WTC11 (cell line): ENCODE measurements around the gene NR3C2. TPM values are rescaled to one million over a fixed set of nuclear protein-coding genes. Genes with fewer than 3 reads are reported as not detected.
A peak's percentile ranks its signal among the peaks of the same experiment; 100 is the strongest.

Experiments
- ATAC-seq: fragments of 200-7000 bp; cut with Tn5 transposase; 2 replicates; pipeline ENCODE4 v1.10.0; 2021; ENCODE audit warnings: mild to moderate bottlenecking, moderate library complexity
- CTCF ChIA-PET: fragments of 300-600 bp; sonication (Branson Sonifier 250); formaldehyde crosslinking; loops from one replicate; lab custom pipeline; 2021; ENCODE audit warnings: antibody characterized with exemption; lab: Charles Lee
- POLR2A ChIA-PET: fragments of 350-600 bp; sonication (Branson Sonifier 250); formaldehyde crosslinking; loops from one replicate; lab custom pipeline; 2021; ENCODE audit warnings: antibody characterized with exemption; lab: Charles Lee
- DNase-seq: peaks from one replicate; pipeline ENCODE4 v3.0.0; 2021; ENCODE audit warnings: low spot score
- H3K27ac Mint-ChIP-seq: 2 replicates; pipeline ENCODE4 v1.8.0; 2021; ENCODE audit warnings: mixed read lengths
- H3K27me3 Mint-ChIP-seq: 2 replicates; pipeline ENCODE4 v1.8.0; 2021; ENCODE audit warnings: low read depth, mild to moderate bottlenecking, moderate library complexity, mixed read lengths
- H3K36me3 Mint-ChIP-seq: 2 replicates; pipeline ENCODE4 v1.8.0; 2021; ENCODE audit warnings: mixed read lengths
- H3K4me1 Mint-ChIP-seq: 2 replicates; pipeline ENCODE4 v1.8.0; 2022; ENCODE audit warnings: mixed read lengths
- H3K4me3 Mint-ChIP-seq: 2 replicates; pipeline ENCODE4 v1.8.0; 2021; ENCODE audit warnings: mild to moderate bottlenecking, moderate library complexity, mixed read lengths
- H3K9me3 Mint-ChIP-seq: 2 replicates; pipeline ENCODE4 v1.8.0; 2021; ENCODE audit warnings: mixed read lengths
- CBFB ChIP-seq: sonication (generic); formaldehyde crosslinking; IDR thresholded peaks from 2 replicates; pipeline ENCODE4 v1.8.1; 2022; ENCODE audit warnings: mild to moderate bottlenecking, low read depth, missing genetic modification reagents
- FOXJ3 ChIP-seq: sonication (generic); formaldehyde crosslinking; IDR thresholded peaks from 2 replicates; pipeline ENCODE4 v1.9.0; 2021; ENCODE audit warnings: missing genetic modification reagents, mild to moderate bottlenecking, borderline replicate concordance
- FOXK1 ChIP-seq: sonication (generic); formaldehyde crosslinking; IDR thresholded peaks from 2 replicates; pipeline ENCODE4 v1.8.0; 2022; ENCODE audit warnings: mild to moderate bottlenecking, moderate library complexity, missing genetic modification reagents
- HMGA2 ChIP-seq: fragments of 250-450 bp; sonication (Bioruptor Pico); IDR thresholded peaks from 2 replicates; pipeline ENCODE4 v1.4.0; 2021; ENCODE audit warnings: mild to moderate bottlenecking, moderate library complexity
- IRF2 ChIP-seq: sonication (generic); formaldehyde crosslinking; IDR thresholded peaks from 2 replicates; pipeline ENCODE4 v1.8.0; 2022; ENCODE audit warnings: low read depth, missing genetic modification reagents, borderline replicate concordance
- JAZF1 ChIP-seq: fragments of 250-450 bp; sonication (Bioruptor Pico); IDR thresholded peaks from 2 replicates; pipeline ENCODE4 v1.9.0; 2021; ENCODE audit warnings: moderate library complexity, mild to moderate bottlenecking, inconsistent platforms
- MYBL2 ChIP-seq: sonication (generic); formaldehyde crosslinking; IDR thresholded peaks from 2 replicates; pipeline ENCODE4 v1.8.1; 2023; ENCODE audit warnings: mild to moderate bottlenecking, moderate library complexity, missing genetic modification reagents
- OVOL2 ChIP-seq: fragments of 250-450 bp; sonication (Bioruptor Pico); IDR thresholded peaks from 2 replicates; pipeline ENCODE4 v1.9.0; 2021; ENCODE audit warnings: mild to moderate bottlenecking, borderline replicate concordance
- RELA ChIP-seq: sonication (generic); formaldehyde crosslinking; IDR thresholded peaks from 2 replicates; pipeline ENCODE4 v1.8.1; 2022; ENCODE audit warnings: missing genetic modification reagents, mild to moderate bottlenecking, borderline replicate concordance
- SMAD4 ChIP-seq: sonication (generic); formaldehyde crosslinking; IDR thresholded peaks from 2 replicates; pipeline ENCODE4 v1.8.0; 2022; ENCODE audit warnings: mild to moderate bottlenecking, missing genetic modification reagents
- SOX15 ChIP-seq: fragments of 250-450 bp; sonication (Bioruptor Pico); IDR thresholded peaks from 2 replicates; pipeline ENCODE4 v1.9.0; 2021; ENCODE audit warnings: mild to moderate bottlenecking
- TCF7 ChIP-seq: sonication (generic); formaldehyde crosslinking; IDR thresholded peaks from 2 replicates; pipeline ENCODE4 v1.8.0; 2022; ENCODE audit warnings: mild to moderate bottlenecking, low read depth, missing genetic modification reagents, moderate library complexity
- TEAD4 ChIP-seq: sonication (generic); formaldehyde crosslinking; IDR thresholded peaks from 2 replicates; pipeline ENCODE4 v1.8.0; 2022; ENCODE audit warnings: mild to moderate bottlenecking, missing genetic modification reagents
- ZNF396 ChIP-seq: fragments of 250-450 bp; sonication (Bioruptor Pico); IDR thresholded peaks from 2 replicates; pipeline ENCODE4 v1.8.0; 2021; ENCODE audit warnings: mild to moderate bottlenecking, moderate library complexity, borderline replicate concordance
- ZNF423 ChIP-seq: fragments of 250-450 bp; sonication (Bioruptor Pico); IDR thresholded peaks from 2 replicates; pipeline ENCODE4 v2.1.2; 2022; ENCODE audit warnings: mild to moderate bottlenecking, moderate library complexity
- total RNA-seq: library from RNA; stranded (reverse); gene quantifications from 3 replicates; pipeline ENCODE4 v1.2.3, GENCODE V29; 2021
- TF ChIP-seq, protein P1 (sequence below): sonication (generic); formaldehyde crosslinking; IDR thresholded peaks from 2 replicates; pipeline ENCODE4 v1.8.0; 2023; ENCODE audit warnings: missing genetic modification reagents
- TF ChIP-seq, protein P2 (sequence below): fragments of 200-600 bp; IDR thresholded peaks from 2 replicates; pipeline ENCODE4 v1.8.0; 2022; ENCODE audit warnings: antibody characterized with exemption
- TF ChIP-seq, protein P3 (sequence below): sonication (generic); formaldehyde crosslinking; IDR thresholded peaks from 2 replicates; pipeline ENCODE4 v1.8.0; 2022; ENCODE audit warnings: missing genetic modification reagents
- TF ChIP-seq, protein P4 (sequence below): fragments of 250-450 bp; sonication (Bioruptor Pico); IDR thresholded peaks from 2 replicates; pipeline ENCODE4 v1.9.0; 2021; ENCODE audit warnings: mild to moderate bottlenecking, borderline replicate concordance
- TF ChIP-seq, protein P5 (sequence below): sonication (generic); formaldehyde crosslinking; IDR thresholded peaks from 2 replicates; pipeline ENCODE4 v1.8.1; 2023; ENCODE audit warnings: mild to moderate bottlenecking, missing genetic modification reagents, moderate library complexity
- TF ChIP-seq, protein P6 (sequence below): sonication (generic); formaldehyde crosslinking; IDR thresholded peaks from 2 replicates; pipeline ENCODE4 v1.8.1; 2023; ENCODE audit warnings: mild to moderate bottlenecking, moderate library complexity, missing genetic modification reagents
- TF ChIP-seq, protein P7 (sequence below): sonication (generic); formaldehyde crosslinking; IDR thresholded peaks from 2 replicates; pipeline ENCODE4 v1.8.1; 2022; ENCODE audit warnings: mild to moderate bottlenecking, moderate library complexity, missing genetic modification reagents

Gene NR3C2
- total RNA-seq, 1 experiment from 2014 or later, result 2.8 TPM

DNA sequence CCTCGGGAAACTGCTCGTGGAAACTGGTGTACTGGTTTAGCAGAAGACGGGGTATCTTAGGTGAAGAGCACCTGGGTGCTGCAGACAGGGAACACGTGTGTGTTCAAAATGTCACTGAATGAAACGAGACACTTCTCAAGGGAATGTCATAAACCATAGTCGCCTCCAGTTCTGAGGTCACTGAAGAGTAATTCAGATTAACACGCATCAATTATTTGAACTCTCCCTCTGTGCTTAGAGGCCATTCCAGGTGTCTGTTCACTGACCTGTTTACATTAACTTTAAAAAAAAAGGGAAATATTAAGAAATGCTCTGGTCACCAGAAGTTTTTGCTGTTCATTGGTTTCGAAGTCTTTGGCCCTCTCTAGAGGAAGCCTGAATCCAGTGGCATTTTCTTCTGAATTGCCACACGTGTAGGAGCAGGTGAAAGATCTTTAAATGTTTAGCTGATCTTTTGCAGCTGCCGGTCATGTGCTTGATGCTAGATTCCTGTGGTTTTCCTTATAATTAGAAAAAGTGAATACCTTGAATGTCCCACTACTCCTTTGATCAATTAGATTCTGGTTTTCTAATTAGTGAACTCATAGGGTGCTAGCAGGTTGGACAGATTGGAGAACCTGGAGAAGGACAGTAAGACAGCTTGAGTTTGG lies 379.8 kb downstream of the NR3C2 start:
- ATAC-seq (no peak), DNase-seq (no peak)
- Mint-ChIP-seq H3K27ac (no peak overlapping the region), H3K9me3 (no peaks in the 10 kb centered on the region), H3K27me3 (no peaks in the 10 kb centered on the region), H3K4me3 (no peak overlapping the region), H3K36me3 (no peaks in the 10 kb centered on the region), H3K4me1 (peaks cover 42% of the 10 kb centered on the region)
- TF ChIP-seq, protein P1, sequence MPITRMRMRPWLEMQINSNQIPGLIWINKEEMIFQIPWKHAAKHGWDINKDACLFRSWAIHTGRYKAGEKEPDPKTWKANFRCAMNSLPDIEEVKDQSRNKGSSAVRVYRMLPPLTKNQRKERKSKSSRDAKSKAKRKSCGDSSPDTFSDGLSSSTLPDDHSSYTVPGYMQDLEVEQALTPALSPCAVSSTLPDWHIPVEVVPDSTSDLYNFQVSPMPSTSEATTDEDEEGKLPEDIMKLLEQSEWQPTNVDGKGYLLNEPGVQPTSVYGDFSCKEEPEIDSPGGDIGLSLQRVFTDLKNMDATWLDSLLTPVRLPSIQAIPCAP (CRISPR knock-in tag), result no peak
- TF ChIP-seq ZNF396 (CRISPR knock-in tag) (no peak), SMAD4 (no peak), HMGA2 (no peak), ZNF423 (no peak), FOXJ3 (no peak), TCF7 (no peak), IRF2 (CRISPR knock-in tag) (no peak)
- TF ChIP-seq, protein P2, sequence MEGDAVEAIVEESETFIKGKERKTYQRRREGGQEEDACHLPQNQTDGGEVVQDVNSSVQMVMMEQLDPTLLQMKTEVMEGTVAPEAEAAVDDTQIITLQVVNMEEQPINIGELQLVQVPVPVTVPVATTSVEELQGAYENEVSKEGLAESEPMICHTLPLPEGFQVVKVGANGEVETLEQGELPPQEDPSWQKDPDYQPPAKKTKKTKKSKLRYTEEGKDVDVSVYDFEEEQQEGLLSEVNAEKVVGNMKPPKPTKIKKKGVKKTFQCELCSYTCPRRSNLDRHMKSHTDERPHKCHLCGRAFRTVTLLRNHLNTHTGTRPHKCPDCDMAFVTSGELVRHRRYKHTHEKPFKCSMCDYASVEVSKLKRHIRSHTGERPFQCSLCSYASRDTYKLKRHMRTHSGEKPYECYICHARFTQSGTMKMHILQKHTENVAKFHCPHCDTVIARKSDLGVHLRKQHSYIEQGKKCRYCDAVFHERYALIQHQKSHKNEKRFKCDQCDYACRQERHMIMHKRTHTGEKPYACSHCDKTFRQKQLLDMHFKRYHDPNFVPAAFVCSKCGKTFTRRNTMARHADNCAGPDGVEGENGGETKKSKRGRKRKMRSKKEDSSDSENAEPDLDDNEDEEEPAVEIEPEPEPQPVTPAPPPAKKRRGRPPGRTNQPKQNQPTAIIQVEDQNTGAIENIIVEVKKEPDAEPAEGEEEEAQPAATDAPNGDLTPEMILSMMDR, result no peak
- TF ChIP-seq, protein P3, sequence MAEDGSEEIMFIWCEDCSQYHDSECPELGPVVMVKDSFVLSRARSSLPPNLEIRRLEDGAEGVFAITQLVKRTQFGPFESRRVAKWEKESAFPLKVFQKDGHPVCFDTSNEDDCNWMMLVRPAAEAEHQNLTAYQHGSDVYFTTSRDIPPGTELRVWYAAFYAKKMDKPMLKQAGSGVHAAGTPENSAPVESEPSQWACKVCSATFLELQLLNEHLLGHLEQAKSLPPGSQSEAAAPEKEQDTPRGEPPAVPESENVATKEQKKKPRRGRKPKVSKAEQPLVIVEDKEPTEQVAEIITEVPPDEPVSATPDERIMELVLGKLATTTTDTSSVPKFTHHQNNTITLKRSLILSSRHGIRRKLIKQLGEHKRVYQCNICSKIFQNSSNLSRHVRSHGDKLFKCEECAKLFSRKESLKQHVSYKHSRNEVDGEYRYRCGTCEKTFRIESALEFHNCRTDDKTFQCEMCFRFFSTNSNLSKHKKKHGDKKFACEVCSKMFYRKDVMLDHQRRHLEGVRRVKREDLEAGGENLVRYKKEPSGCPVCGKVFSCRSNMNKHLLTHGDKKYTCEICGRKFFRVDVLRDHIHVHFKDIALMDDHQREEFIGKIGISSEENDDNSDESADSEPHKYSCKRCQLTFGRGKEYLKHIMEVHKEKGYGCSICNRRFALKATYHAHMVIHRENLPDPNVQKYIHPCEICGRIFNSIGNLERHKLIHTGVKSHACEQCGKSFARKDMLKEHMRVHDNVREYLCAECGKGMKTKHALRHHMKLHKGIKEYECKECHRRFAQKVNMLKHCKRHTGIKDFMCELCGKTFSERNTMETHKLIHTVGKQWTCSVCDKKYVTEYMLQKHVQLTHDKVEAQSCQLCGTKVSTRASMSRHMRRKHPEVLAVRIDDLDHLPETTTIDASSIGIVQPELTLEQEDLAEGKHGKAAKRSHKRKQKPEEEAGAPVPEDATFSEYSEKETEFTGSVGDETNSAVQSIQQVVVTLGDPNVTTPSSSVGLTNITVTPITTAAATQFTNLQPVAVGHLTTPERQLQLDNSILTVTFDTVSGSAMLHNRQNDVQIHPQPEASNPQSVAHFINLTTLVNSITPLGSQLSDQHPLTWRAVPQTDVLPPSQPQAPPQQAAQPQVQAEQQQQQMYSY (CRISPR knock-in tag), result no peak
- TF ChIP-seq, protein P4, sequence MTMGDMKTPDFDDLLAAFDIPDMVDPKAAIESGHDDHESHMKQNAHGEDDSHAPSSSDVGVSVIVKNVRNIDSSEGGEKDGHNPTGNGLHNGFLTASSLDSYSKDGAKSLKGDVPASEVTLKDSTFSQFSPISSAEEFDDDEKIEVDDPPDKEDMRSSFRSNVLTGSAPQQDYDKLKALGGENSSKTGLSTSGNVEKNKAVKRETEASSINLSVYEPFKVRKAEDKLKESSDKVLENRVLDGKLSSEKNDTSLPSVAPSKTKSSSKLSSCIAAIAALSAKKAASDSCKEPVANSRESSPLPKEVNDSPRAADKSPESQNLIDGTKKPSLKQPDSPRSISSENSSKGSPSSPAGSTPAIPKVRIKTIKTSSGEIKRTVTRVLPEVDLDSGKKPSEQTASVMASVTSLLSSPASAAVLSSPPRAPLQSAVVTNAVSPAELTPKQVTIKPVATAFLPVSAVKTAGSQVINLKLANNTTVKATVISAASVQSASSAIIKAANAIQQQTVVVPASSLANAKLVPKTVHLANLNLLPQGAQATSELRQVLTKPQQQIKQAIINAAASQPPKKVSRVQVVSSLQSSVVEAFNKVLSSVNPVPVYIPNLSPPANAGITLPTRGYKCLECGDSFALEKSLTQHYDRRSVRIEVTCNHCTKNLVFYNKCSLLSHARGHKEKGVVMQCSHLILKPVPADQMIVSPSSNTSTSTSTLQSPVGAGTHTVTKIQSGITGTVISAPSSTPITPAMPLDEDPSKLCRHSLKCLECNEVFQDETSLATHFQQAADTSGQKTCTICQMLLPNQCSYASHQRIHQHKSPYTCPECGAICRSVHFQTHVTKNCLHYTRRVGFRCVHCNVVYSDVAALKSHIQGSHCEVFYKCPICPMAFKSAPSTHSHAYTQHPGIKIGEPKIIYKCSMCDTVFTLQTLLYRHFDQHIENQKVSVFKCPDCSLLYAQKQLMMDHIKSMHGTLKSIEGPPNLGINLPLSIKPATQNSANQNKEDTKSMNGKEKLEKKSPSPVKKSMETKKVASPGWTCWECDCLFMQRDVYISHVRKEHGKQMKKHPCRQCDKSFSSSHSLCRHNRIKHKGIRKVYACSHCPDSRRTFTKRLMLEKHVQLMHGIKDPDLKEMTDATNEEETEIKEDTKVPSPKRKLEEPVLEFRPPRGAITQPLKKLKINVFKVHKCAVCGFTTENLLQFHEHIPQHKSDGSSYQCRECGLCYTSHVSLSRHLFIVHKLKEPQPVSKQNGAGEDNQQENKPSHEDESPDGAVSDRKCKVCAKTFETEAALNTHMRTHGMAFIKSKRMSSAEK (CRISPR knock-in tag), result no peak
- TF ChIP-seq, protein P5, sequence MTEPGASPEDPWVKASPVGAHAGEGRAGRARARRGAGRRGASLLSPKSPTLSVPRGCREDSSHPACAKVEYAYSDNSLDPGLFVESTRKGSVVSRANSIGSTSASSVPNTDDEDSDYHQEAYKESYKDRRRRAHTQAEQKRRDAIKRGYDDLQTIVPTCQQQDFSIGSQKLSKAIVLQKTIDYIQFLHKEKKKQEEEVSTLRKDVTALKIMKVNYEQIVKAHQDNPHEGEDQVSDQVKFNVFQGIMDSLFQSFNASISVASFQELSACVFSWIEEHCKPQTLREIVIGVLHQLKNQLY (CRISPR knock-in tag), result no peak
- CTCF ChIA-PET, result interaction anchor here (1.2 kb wide), 1 partner anchor 331 kb away, joined by 3 read pairs; no protein-coding TSS in a partner anchor
- POLR2A ChIA-PET, result no interaction called here

DNA sequence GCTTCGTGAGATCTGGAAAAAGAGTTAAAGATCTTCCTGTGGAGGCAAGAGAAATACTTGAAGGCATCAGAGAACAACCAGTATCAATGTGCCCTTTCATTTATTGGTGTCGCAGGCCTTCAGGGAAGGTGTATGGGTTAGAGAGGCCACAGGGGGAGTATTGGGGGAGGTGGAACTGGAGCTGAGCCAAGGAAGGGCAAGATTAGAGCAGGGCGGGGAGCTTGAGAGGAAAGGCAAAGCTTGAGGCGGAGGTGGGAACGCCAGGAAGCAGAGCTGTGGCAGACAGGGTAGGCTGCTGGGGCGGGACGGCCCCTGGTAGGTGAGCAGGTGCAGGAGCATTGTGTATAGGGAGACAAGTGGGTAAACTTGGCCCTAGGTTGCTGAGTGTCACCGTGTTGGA lies 380.4 kb downstream of the NR3C2 start:
- H3K9me3 Mint-ChIP-seq, result no peaks in the 10 kb centered on the region
- no peak overlapping the region; the same call in 1 of the 2 replicates for H3K27ac Mint-ChIP-seq
- ChIA-PET POLR2A (interaction anchor here (0.7 kb wide), 1 partner anchor 1975 kb away, joined by 3 read pairs; no protein-coding TSS in a partner anchor), CTCF (no interaction called here)
- peak; percentile 60 for ATAC-seq
- no peak for DNase-seq
- H3K4me1 Mint-ChIP-seq, result peaks cover 40% of the 10 kb centered on the region
- H3K4me3 Mint-ChIP-seq, result no peak overlapping the region
- no peaks in the 10 kb centered on the region for H3K27me3 Mint-ChIP-seq
- no peaks in the 10 kb centered on the region for H3K36me3 Mint-ChIP-seq
- no peak for TF ChIP-seq SOX15
- TF ChIP-seq FOXK1 (CRISPR knock-in tag), result no peak
- TF ChIP-seq MYBL2 (CRISPR knock-in tag), result no peak
- no peak for TF ChIP-seq OVOL2 (CRISPR knock-in tag)
- TF ChIP-seq TEAD4 (CRISPR knock-in tag), result no peak
- TF ChIP-seq, protein P6, sequence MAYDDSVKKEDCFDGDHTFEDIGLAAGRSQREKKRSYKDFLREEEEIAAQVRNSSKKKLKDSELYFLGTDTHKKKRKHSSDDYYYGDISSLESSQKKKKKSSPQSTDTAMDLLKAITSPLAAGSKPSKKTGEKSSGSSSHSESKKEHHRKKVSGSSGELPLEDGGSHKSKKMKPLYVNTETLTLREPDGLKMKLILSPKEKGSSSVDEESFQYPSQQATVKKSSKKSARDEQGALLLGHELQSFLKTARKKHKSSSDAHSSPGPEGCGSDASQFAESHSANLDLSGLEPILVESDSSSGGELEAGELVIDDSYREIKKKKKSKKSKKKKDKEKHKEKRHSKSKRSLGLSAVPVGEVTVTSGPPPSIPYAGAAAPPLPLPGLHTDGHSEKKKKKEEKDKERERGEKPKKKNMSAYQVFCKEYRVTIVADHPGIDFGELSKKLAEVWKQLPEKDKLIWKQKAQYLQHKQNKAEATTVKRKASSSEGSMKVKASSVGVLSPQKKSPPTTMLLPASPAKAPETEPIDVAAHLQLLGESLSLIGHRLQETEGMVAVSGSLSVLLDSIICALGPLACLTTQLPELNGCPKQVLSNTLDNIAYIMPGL (CRISPR knock-in tag), result no peak
- no peak for TF ChIP-seq JAZF1 (CRISPR knock-in tag)
- no peak for TF ChIP-seq ZNF396 (CRISPR knock-in tag)
- no peak for TF ChIP-seq RELA (CRISPR knock-in tag)
- TF ChIP-seq CBFB (CRISPR knock-in tag), result no peak
- TF ChIP-seq, protein P7, sequence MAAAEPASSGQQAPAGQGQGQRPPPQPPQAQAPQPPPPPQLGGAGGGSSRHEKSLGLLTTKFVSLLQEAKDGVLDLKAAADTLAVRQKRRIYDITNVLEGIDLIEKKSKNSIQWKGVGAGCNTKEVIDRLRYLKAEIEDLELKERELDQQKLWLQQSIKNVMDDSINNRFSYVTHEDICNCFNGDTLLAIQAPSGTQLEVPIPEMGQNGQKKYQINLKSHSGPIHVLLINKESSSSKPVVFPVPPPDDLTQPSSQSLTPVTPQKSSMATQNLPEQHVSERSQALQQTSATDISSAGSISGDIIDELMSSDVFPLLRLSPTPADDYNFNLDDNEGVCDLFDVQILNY (CRISPR knock-in tag), result no peak
